Epithelial cell of esophagus (primary cell): ENCODE data around the gene DBNDD1.
A peak's percentile ranks its signal among the peaks of the same experiment; 100 is the strongest.

ENCODE experiments used
- DNase-seq: peaks from one replicate; pipeline ENCODE4 v3.0.0; 2010; ENCODE audit warnings: low read depth
- H3K4me3 ChIP-seq: 2 replicates; pipeline ENCODE4 v1.5.1; 2011; ENCODE audit warnings: mild to moderate bottlenecking, low read length, control low read depth
- TF ChIP-seq, protein P1 (sequence below): IDR thresholded peaks from 2 replicates; pipeline ENCODE4 v1.5.1; 2011; ENCODE audit warnings: low read depth, mild to moderate bottlenecking, low read length, control low read depth, inconsistent platforms; ENCODE audit not compliant: insufficient read depth; ENCODE audit errors: missing control alignments

Gene DBNDD1

DNA sequence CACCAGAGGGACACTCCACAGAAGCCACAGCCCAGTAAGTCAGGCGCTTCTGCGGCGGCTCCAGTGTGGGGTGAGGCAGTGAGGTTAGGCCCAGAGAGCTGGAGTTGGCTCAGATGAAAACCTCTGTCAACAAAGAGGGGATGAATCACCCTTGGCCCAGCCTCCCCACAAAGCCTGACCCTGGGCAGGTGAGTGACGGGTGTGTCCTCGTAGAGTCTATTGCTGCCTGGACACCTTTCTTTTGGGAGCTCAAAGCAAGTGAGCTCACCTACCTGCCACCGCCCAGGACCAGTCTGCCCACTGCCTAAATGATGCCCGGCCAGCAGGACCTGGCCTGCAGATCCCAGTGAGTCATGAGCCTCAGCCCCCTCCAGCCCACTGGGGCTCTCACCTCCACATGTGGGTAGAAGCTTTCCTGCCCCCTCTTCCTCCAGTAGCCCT, 24.9 kb upstream of the DBNDD1 start:
- DNase-seq: peak; percentile 93
- no peak overlapping the region for H3K4me3 ChIP-seq
- TF ChIP-seq, protein P1, sequence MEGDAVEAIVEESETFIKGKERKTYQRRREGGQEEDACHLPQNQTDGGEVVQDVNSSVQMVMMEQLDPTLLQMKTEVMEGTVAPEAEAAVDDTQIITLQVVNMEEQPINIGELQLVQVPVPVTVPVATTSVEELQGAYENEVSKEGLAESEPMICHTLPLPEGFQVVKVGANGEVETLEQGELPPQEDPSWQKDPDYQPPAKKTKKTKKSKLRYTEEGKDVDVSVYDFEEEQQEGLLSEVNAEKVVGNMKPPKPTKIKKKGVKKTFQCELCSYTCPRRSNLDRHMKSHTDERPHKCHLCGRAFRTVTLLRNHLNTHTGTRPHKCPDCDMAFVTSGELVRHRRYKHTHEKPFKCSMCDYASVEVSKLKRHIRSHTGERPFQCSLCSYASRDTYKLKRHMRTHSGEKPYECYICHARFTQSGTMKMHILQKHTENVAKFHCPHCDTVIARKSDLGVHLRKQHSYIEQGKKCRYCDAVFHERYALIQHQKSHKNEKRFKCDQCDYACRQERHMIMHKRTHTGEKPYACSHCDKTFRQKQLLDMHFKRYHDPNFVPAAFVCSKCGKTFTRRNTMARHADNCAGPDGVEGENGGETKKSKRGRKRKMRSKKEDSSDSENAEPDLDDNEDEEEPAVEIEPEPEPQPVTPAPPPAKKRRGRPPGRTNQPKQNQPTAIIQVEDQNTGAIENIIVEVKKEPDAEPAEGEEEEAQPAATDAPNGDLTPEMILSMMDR: no peak

GRCh38 chr16:90043526-90043925, 24.3 kb upstream of the DBNDD1 start:
- no peak overlapping the region for H3K4me3 ChIP-seq
- TF ChIP-seq, protein P1: no peak
- no peak for DNase-seq

DNA sequence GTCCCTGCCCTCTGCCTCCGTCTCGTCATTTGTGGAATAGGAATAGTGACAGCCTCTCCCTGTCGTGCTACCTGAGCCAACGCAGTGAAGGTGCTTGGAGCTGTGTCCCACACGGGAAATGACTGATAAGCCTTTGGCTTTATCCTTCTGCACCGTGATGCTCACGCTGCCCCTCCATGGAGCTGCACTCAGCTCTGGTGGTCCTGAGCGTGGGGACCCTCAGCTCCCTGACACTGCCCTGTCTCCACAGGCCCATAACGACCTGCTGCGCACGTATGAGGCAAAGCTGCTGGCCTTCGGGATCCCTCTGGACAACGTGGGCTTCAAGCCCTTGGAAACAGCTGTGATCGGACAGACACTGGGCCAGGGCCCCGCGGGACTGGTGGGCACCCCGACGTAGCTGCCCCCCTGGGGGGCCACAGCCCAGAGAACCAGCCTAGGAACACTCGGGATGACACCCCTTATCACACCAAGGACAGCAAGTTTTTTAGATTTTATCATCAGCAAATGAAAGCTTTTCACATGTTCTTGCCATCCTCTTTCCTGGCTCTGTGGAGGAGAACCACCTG, 23.8 kb upstream of the DBNDD1 start:
- no peak for DNase-seq
- TF ChIP-seq, protein P1: no peak
- no peak overlapping the region for H3K4me3 ChIP-seq

- H3K4me3 ChIP-seq: no peak overlapping the region
- TF ChIP-seq, protein P1: no peak
- DNase-seq: no peak
Measured at GRCh38 chr16:90041896-90042473, 22.7 kb upstream of the DBNDD1 start.

DNA sequence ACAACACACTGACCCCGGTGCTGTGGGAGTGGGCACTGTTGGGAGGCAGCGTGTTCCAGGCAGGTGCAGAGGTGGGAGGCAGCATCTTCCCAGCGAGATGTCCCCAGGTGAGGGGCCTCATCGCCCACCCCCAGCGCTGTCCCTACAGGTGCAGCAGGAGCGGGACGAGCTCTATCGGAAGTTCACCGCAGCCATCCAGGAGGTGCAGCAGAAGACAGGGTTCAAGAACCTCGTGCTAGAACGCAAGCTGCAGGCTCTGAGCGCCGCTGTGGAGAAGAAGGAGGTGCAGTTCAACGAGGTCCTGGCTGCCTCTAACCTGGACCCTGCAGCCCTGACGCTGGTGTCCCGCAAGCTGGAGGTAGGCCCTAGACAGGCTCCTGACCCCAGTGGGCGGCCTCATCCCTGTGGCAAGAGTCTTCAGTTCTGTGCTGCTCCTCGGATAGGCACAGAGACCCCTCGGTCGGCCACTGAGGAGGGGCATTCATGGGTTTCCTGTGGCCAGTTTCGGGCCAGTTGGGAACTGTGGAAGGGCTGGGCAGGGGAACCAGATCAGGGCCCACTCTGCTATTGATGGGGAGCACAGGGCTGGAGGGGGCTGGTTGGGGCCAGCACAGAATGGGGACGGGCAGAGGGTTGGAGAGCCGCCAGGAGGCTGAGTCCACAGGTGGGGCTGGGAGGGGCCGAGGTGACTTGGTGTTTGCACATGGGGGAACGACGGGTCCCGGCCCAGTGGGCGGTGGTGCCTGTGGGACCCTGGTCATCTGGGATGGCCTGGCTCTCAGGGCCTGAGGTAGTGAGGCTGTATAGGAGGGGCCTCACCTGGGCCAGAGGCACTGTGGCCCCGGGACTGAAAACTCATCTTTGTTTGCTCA, 21.1 kb upstream of the DBNDD1 start:
- no peak for DNase-seq
- TF ChIP-seq, protein P1: no peak
- H3K4me3 ChIP-seq: no peak overlapping the region

DNA sequence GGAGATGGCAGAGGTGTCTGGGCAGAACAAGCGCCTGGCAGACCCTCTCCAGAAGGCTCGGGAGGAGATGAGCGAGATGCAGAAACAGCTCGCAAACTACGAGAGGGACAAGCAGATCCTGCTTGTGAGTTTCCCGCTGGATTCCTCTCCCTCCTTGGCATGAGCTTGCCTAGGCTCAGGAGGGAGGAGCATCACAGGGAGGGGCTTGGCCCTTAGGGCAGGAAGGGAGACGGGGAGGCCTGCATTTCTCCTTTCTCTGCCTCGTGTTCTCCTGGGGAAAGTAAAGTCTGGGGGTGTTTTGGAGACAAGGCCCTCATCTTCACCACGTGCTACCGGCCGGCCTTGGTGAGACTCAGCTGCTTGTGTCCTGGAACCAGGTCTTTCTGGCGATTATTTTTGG, 18.0 kb upstream of the DBNDD1 start:
- TF ChIP-seq, protein P1: no peak
- no peak for DNase-seq
- no peak overlapping the region for H3K4me3 ChIP-seq
